ENCODE data around the gene UROC1.

Gene UROC1

GRCh38 chr3:126494204-126494969, 23.2 kb downstream of the UROC1 start:
- Mint-ChIP-seq H3K4me3 (no peak overlapping the region), H3K4me1 (peaks cover 0 to 7% of the 10 kb centered on the region in 2 donors), H3K27me3 (peaks cover 0 to 6% of the 10 kb centered on the region in 2 donors), H3K27ac (no peak overlapping the region), H3K9me3 (no peaks in the 10 kb centered on the region), H3K36me3 (no peaks in the 10 kb centered on the region)
- ATAC-seq (replicated peaks) = no peak
- no peak for DNase-seq

GRCh38 chr3:126493739-126494138, 23.8 kb downstream of the UROC1 start:
- Mint-ChIP-seq H3K36me3 (no peaks in the 10 kb centered on the region), H3K4me3 (no peak overlapping the region), H3K4me1 (peaks cover 0 to 6% of the 10 kb centered on the region in 2 donors), H3K27ac (no peak overlapping the region), H3K27me3 (peaks cover 0 to 6% of the 10 kb centered on the region in 2 donors), H3K9me3 (no peaks in the 10 kb centered on the region)
- no peak for ATAC-seq (replicated peaks)
- no peak for DNase-seq

GRCh38 chr3:126493051-126493450, 24.5 kb downstream of the UROC1 start:
- ATAC-seq (replicated peaks) = peak in 1 of 2 donors; percentile 50
- Mint-ChIP-seq H3K4me1 (peaks cover 0 to 4% of the 10 kb centered on the region in 2 donors), H3K4me3 (no peak overlapping the region), H3K27me3 (peaks cover 0 to 6% of the 10 kb centered on the region in 2 donors), H3K36me3 (no peaks in the 10 kb centered on the region), H3K27ac (no peak overlapping the region), H3K9me3 (no peaks in the 10 kb centered on the region)
- DNase-seq = no peak

- DNase-seq = no peak
- Mint-ChIP-seq H3K36me3 (no peaks in the 10 kb centered on the region), H3K27me3 (no peaks in the 10 kb centered on the region), H3K27ac (no peak overlapping the region), H3K4me1 (peaks cover 5 to 6% of the 10 kb centered on the region in 2 donors), H3K9me3 (no peaks in the 10 kb centered on the region), H3K4me3 (no peak overlapping the region)
- ATAC-seq (replicated peaks) = no peak
Measured at GRCh38 chr3:126491221-126492013, 26.2 kb downstream of the UROC1 start.

- no peak overlapping the region for H3K27ac Mint-ChIP-seq
- H3K9me3 Mint-ChIP-seq = no peaks in the 10 kb centered on the region
- no peak overlapping the region for H3K4me3 Mint-ChIP-seq
- ATAC-seq (replicated peaks) (no peak), DNase-seq (no peak)
- H3K27me3 Mint-ChIP-seq = no peaks in the 10 kb centered on the region
- peaks cover 6 to 8% of the 10 kb centered on the region in 2 donors for H3K4me1 Mint-ChIP-seq
- no peaks in the 10 kb centered on the region for H3K36me3 Mint-ChIP-seq
Measured at GRCh38 chr3:126490619-126491018, 27.0 kb downstream of the UROC1 start.

GRCh38 chr3:126488886-126489569, 28.5 kb downstream of the UROC1 start:
- H3K27me3 Mint-ChIP-seq = no peaks in the 10 kb centered on the region
- ATAC-seq (replicated peaks) (no peak), DNase-seq (no peak)
- peaks cover 6 to 8% of the 10 kb centered on the region in 2 donors for H3K4me1 Mint-ChIP-seq
- H3K9me3 Mint-ChIP-seq = no peaks in the 10 kb centered on the region
- no peak overlapping the region for H3K27ac Mint-ChIP-seq
- H3K4me3 Mint-ChIP-seq = no peak overlapping the region
- H3K36me3 Mint-ChIP-seq = no peaks in the 10 kb centered on the region

GRCh38 chr3:126488185-126488584, 29.4 kb downstream of the UROC1 start:
- Mint-ChIP-seq H3K27ac (no peak overlapping the region), H3K27me3 (no peaks in the 10 kb centered on the region), H3K4me3 (no peak overlapping the region), H3K9me3 (no peaks in the 10 kb centered on the region), H3K4me1 (peaks cover 6 to 8% of the 10 kb centered on the region in 2 donors), H3K36me3 (no peaks in the 10 kb centered on the region)
- DNase-seq (no peak), ATAC-seq (replicated peaks) (no peak)

GRCh38 chr3:126487151-126487771, 30.3 kb downstream of the UROC1 start:
- Mint-ChIP-seq H3K36me3 (no peaks in the 10 kb centered on the region), H3K27me3 (no peaks in the 10 kb centered on the region), H3K9me3 (no peaks in the 10 kb centered on the region), H3K4me3 (no peak overlapping the region), H3K27ac (no peak overlapping the region), H3K4me1 (peaks cover 6 to 8% of the 10 kb centered on the region in 2 donors)
- DNase-seq (no peak), ATAC-seq (replicated peaks) (peak; percentile 48 to 71)

- Mint-ChIP-seq H3K27ac (no peak overlapping the region), H3K4me3 (no peak overlapping the region), H3K9me3 (no peaks in the 10 kb centered on the region), H3K27me3 (no peaks in the 10 kb centered on the region), H3K36me3 (no peaks in the 10 kb centered on the region), H3K4me1 (peaks cover 6 to 8% of the 10 kb centered on the region in 2 donors)
- DNase-seq (no peak), ATAC-seq (replicated peaks) (no peak)
Measured at GRCh38 chr3:126486360-126486847, 31.2 kb downstream of the UROC1 start.

- H3K27me3 Mint-ChIP-seq = no peaks in the 10 kb centered on the region
- no peaks in the 10 kb centered on the region for H3K36me3 Mint-ChIP-seq
- ATAC-seq (replicated peaks) = no peak
- no peaks in the 10 kb centered on the region for H3K9me3 Mint-ChIP-seq
- no peak for DNase-seq
- no peak overlapping the region for H3K4me3 Mint-ChIP-seq
- H3K4me1 Mint-ChIP-seq = peaks cover 6 to 8% of the 10 kb centered on the region in 2 donors
- H3K27ac Mint-ChIP-seq = no peak overlapping the region
Measured at GRCh38 chr3:126485956-126486355, 31.6 kb downstream of the UROC1 start.

- H3K27me3 Mint-ChIP-seq = no peaks in the 10 kb centered on the region
- peaks cover 6 to 8% of the 10 kb centered on the region in 2 donors for H3K4me1 Mint-ChIP-seq
- no peak overlapping the region for H3K27ac Mint-ChIP-seq
- no peaks in the 10 kb centered on the region for H3K36me3 Mint-ChIP-seq
- no peak overlapping the region for H3K4me3 Mint-ChIP-seq
- DNase-seq (no peak), ATAC-seq (replicated peaks) (no peak)
- no peaks in the 10 kb centered on the region for H3K9me3 Mint-ChIP-seq
Measured at GRCh38 chr3:126485176-126485897, 32.2 kb downstream of the UROC1 start.

GRCh38 chr3:126484662-126485061, 32.9 kb downstream of the UROC1 start:
- ATAC-seq (replicated peaks) (no peak), DNase-seq (no peak)
- Mint-ChIP-seq H3K9me3 (no peaks in the 10 kb centered on the region), H3K36me3 (no peaks in the 10 kb centered on the region), H3K27ac (no peak overlapping the region), H3K4me3 (no peak overlapping the region), H3K27me3 (no peaks in the 10 kb centered on the region), H3K4me1 (peaks cover 6 to 8% of the 10 kb centered on the region in 2 donors)

GRCh38 chr3:126484148-126484547, 33.4 kb downstream of the UROC1 start:
- H3K4me1 Mint-ChIP-seq = peaks cover 6 to 8% of the 10 kb centered on the region in 2 donors
- H3K4me3 Mint-ChIP-seq = no peak overlapping the region
- no peaks in the 10 kb centered on the region for H3K27me3 Mint-ChIP-seq
- H3K27ac Mint-ChIP-seq = no peak overlapping the region
- no peaks in the 10 kb centered on the region for H3K36me3 Mint-ChIP-seq
- DNase-seq (no peak), ATAC-seq (replicated peaks) (no peak)
- no peaks in the 10 kb centered on the region for H3K9me3 Mint-ChIP-seq
